ENCODE results near the gene SPTB. TPM values are rescaled to one million over a fixed set of nuclear protein-coding genes. Genes with fewer than 3 reads are reported as not detected.

The SPTB gene
- total RNA-seq, 1 experiment from 2014 or later = 2.3 TPM

DNA sequence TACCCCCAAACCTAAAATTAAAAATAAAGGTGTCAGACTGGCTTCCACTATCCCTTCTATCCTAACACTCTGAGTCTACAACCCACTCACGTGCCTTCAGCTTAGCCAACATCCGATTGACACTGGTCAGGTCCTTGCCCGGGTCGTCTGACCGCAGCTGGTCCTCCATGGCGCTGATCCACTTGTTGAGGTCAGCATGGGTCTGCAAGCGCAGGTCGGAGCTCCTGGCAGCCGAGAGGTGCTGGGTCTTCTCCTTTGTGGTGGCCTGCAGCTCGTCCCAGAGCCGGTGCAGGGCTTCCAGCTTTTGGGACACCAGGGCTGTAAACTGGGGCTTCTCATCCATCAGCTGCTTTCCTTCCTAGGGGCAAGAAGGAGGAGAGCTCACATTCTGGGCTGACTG lies 97.5 kb downstream of the SPTB start:
- no peak overlapping the region for H3K4me2 ChIP-seq (ENCODE audit: low read length)
- H3K9ac ChIP-seq (ENCODE audit: low read length) = no peak overlapping the region
- intact Hi-C loops (cut with micrococcal nuclease) = no loop called here
- H4K20me1 ChIP-seq (ENCODE audit: low read length) = no peaks in the 10 kb centered on the region
- H3K9me3 ChIP-seq (ENCODE audit: low read length) = no peaks in the 10 kb centered on the region
- H3K27ac ChIP-seq (ENCODE audit: low read length) = no peak overlapping the region
- TF ChIP-seq, protein P1, sequence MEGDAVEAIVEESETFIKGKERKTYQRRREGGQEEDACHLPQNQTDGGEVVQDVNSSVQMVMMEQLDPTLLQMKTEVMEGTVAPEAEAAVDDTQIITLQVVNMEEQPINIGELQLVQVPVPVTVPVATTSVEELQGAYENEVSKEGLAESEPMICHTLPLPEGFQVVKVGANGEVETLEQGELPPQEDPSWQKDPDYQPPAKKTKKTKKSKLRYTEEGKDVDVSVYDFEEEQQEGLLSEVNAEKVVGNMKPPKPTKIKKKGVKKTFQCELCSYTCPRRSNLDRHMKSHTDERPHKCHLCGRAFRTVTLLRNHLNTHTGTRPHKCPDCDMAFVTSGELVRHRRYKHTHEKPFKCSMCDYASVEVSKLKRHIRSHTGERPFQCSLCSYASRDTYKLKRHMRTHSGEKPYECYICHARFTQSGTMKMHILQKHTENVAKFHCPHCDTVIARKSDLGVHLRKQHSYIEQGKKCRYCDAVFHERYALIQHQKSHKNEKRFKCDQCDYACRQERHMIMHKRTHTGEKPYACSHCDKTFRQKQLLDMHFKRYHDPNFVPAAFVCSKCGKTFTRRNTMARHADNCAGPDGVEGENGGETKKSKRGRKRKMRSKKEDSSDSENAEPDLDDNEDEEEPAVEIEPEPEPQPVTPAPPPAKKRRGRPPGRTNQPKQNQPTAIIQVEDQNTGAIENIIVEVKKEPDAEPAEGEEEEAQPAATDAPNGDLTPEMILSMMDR (conservative IDR thresholded peaks at IDR 0.05; ENCODE audit: low read depth, low read length) = no peak
- TF ChIP-seq EZH2phosphoT487 (IDR thresholded peaks at IDR 0.05; ENCODE audit: borderline replicate concordance, low read length) (no peak), EZH2 (IDR thresholded peaks at IDR 0.05; ENCODE audit: low read length, unreplicated experiment) (no peak)
- no peaks in the 10 kb centered on the region for H3K79me2 ChIP-seq (ENCODE audit: low read length)
- no peaks in the 10 kb centered on the region for H3K27me3 ChIP-seq (ENCODE audit: low read length)
- BruUV-seq (replicated peaks) = no TSS peak
- DNase-seq = no peak
- CTCF ChIA-PET = no interaction called here
- POLR2A ChIA-PET (ENCODE audit: unreplicated experiment) = no interaction called here
- ATAC-seq = no peak
- no peaks in the 10 kb centered on the region for H3K9me2 ChIP-seq (replicated peaks; ENCODE audit: low read length)
- H3K36me3 ChIP-seq (ENCODE audit: low read depth, low read length) = no peaks in the 10 kb centered on the region
- no peaks in the 10 kb centered on the region for H3K4me1 ChIP-seq (ENCODE audit: insufficient read depth, low read length)
- no peak overlapping the region for H3K4me3 ChIP-seq (ENCODE audit: low read length)
- no peak overlapping the region for H2AFZ ChIP-seq (ENCODE audit: low read length)
- H3F3A ChIP-seq (ENCODE audit: low read length, unreplicated experiment) = no peaks in the 10 kb centered on the region

DNA sequence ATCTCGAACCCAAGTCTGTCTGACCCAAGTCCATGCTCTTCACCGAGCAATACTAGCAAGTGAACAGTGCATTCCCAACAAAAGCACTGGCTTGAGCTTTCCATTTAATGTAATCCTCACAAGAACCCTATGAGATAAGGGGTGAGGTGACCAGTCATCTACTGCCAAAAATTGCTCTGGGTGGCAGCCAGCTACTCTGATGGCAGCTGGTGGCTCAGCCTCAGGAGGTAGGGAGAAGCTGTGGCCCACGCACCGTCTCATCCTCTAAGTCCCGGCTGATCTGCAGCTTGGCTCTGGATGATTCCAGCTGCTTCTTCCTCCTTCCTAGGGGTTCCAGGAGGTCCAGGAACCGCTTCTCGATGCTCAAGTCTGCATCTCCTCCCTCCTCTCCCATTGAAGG lies 100.2 kb downstream of the SPTB start:
- no peak overlapping the region for H2AFZ ChIP-seq (ENCODE audit: low read length)
- no peaks in the 10 kb centered on the region for H3F3A ChIP-seq (ENCODE audit: low read length, unreplicated experiment)
- H3K4me2 ChIP-seq (ENCODE audit: low read length) = no peak overlapping the region
- POLR2A ChIA-PET (ENCODE audit: unreplicated experiment) = no interaction called here
- H3K27ac ChIP-seq (ENCODE audit: low read length) = no peak overlapping the region
- H3K9me3 ChIP-seq (ENCODE audit: low read length) = no peaks in the 10 kb centered on the region
- H3K4me1 ChIP-seq (ENCODE audit: insufficient read depth, low read length) = no peaks in the 10 kb centered on the region
- H3K27me3 ChIP-seq (ENCODE audit: low read length) = no peaks in the 10 kb centered on the region
- TF ChIP-seq EZH2phosphoT487 (IDR thresholded peaks at IDR 0.05; ENCODE audit: borderline replicate concordance, low read length) (no peak), EZH2 (IDR thresholded peaks at IDR 0.05; ENCODE audit: low read length, unreplicated experiment) (no peak)
- TF ChIP-seq, protein P1 (conservative IDR thresholded peaks at IDR 0.05; ENCODE audit: low read depth, low read length) = no peak
- no peaks in the 10 kb centered on the region for H4K20me1 ChIP-seq (ENCODE audit: low read length)
- DNase-seq (no peak), ATAC-seq (no peak)
- H3K36me3 ChIP-seq (ENCODE audit: low read depth, low read length) = no peaks in the 10 kb centered on the region
- intact Hi-C loops (cut with micrococcal nuclease) = no loop called here
- H3K4me3 ChIP-seq (ENCODE audit: low read length) = no peak overlapping the region
- H3K9ac ChIP-seq (ENCODE audit: low read length) = no peak overlapping the region
- H3K9me2 ChIP-seq (replicated peaks; ENCODE audit: low read length) = no peaks in the 10 kb centered on the region
- CTCF ChIA-PET = interaction anchor here (0.6 kb wide), 1 partner anchor 145 kb away, joined by 3 read pairs; no protein-coding TSS in a partner anchor
- no TSS peak for BruUV-seq (replicated peaks)
- no peaks in the 10 kb centered on the region for H3K79me2 ChIP-seq (ENCODE audit: low read length)

DNA sequence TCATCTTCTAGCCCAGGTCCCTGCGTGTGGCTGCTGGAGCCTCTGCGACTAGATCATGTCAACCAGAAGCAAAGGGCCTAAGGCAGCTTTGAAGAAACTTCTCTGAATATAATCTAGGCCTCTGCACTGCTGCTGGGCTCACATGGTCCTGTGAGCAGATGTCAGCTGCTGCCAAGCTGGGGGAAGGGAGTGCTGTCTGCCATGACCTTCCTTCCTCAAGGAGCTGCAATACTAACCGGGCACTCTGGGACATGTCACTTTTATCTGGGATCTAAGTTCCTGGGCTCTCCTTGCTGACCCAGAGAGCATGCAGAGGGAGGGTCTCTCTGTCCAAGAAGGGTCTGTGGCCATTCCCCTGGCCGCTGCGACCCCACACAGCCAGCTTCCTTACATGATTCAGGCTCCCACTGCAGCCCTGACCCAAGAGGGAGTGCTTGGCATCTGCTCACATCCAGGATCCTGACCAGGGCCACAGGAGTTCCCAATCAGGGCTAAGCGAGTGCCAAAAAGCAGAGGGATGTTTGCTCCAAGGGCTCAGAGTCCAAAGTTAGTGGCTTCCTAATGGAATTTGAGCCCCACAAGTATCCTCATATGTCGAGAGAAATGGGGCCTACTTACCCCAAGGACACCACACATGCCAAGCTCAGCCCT lies 101.5 kb downstream of the SPTB start:
- intact Hi-C loops (cut with micrococcal nuclease) = no loop called here
- no peak for TF ChIP-seq EZH2phosphoT487 (IDR thresholded peaks at IDR 0.05; ENCODE audit: borderline replicate concordance, low read length)
- TF ChIP-seq, protein P1 (conservative IDR thresholded peaks at IDR 0.05; ENCODE audit: low read depth, low read length) = no peak
- no peak for TF ChIP-seq EZH2 (IDR thresholded peaks at IDR 0.05; ENCODE audit: low read length, unreplicated experiment)
- POLR2A ChIA-PET (ENCODE audit: unreplicated experiment) = no interaction called here
- no TSS peak for BruUV-seq (replicated peaks)
- CTCF ChIA-PET = no interaction called here
- no peak overlapping the region for H3K27ac ChIP-seq (ENCODE audit: low read length)
- no peak for ATAC-seq
- no peak overlapping the region for H3K4me3 ChIP-seq (ENCODE audit: low read length)
- H3F3A ChIP-seq (ENCODE audit: low read length, unreplicated experiment) = no peaks in the 10 kb centered on the region
- no peak for DNase-seq
- no peaks in the 10 kb centered on the region for H3K36me3 ChIP-seq (ENCODE audit: low read depth, low read length)
- no peaks in the 10 kb centered on the region for H3K79me2 ChIP-seq (ENCODE audit: low read length)
- no peak overlapping the region for H3K4me2 ChIP-seq (ENCODE audit: low read length)
- H3K9ac ChIP-seq (ENCODE audit: low read length) = no peak overlapping the region
- no peaks in the 10 kb centered on the region for H3K9me3 ChIP-seq (ENCODE audit: low read length)
- H3K4me1 ChIP-seq (ENCODE audit: insufficient read depth, low read length) = no peaks in the 10 kb centered on the region
- no peaks in the 10 kb centered on the region for H4K20me1 ChIP-seq (ENCODE audit: low read length)
- H3K9me2 ChIP-seq (replicated peaks; ENCODE audit: low read length) = no peaks in the 10 kb centered on the region
- H3K27me3 ChIP-seq (ENCODE audit: low read length) = no peaks in the 10 kb centered on the region
- no peak overlapping the region for H2AFZ ChIP-seq (ENCODE audit: low read length)

Measured in PC-3 (cell line).